Karpas-422 (cell line): Measurements from ENCODE around the gene WDR46. TPM values are rescaled to one million over a fixed set of nuclear protein-coding genes. Genes with fewer than 3 reads are reported as not detected.

ENCODE experiments used
- DNase-seq: peaks from one replicate; pipeline ENCODE4 v3.0.0-alpha.2; 2015
- H2AFZ ChIP-seq: fragments of 200-600 bp; sonication (generic); 2 replicates; pipeline ENCODE4 v1.6.1; 2014; ENCODE audit warnings: antibody characterized with exemption, low read length, mixed read lengths
- H3K27ac ChIP-seq: fragments of 200-600 bp; sonication (generic); 2 replicates; pipeline ENCODE4 v1.5.1; 2014; ENCODE audit warnings: mild to moderate bottlenecking, low read length, moderate library complexity
- H3K27me3 ChIP-seq: fragments of 200-600 bp; sonication (generic); 2 replicates; pipeline ENCODE4 v1.6.1; 2014; ENCODE audit warnings: low read length, mixed read lengths
- H3K36me3 ChIP-seq: fragments of 200-600 bp; sonication (generic); 2 replicates; pipeline ENCODE4 v1.6.1; 2014; ENCODE audit warnings: low read length, mixed read lengths; ENCODE audit not compliant: insufficient read depth
- H3K4me1 ChIP-seq: fragments of 200-600 bp; sonication (generic); 2 replicates; pipeline ENCODE4 v1.6.1; 2014; ENCODE audit warnings: mild to moderate bottlenecking, low read length, mixed read lengths
- H3K4me2 ChIP-seq: fragments of 200-600 bp; sonication (generic); 2 replicates; pipeline ENCODE4 v1.6.1; 2014; ENCODE audit warnings: low read length, low read depth, mild to moderate bottlenecking; ENCODE audit not compliant: poor library complexity, severe bottlenecking
- H3K4me3 ChIP-seq: fragments of 200-600 bp; sonication (generic); 2 replicates; pipeline ENCODE4 v1.5.1; 2014; ENCODE audit warnings: mild to moderate bottlenecking, antibody characterized with exemption, low read length, mixed read lengths
- H3K79me2 ChIP-seq: fragments of 200-600 bp; sonication (generic); 2 replicates; pipeline ENCODE4 v1.6.1; 2014; ENCODE audit warnings: mild to moderate bottlenecking, low read length, mixed read lengths
- H3K9ac ChIP-seq: fragments of 200-600 bp; sonication (generic); 2 replicates; pipeline ENCODE4 v1.6.0; 2014; ENCODE audit warnings: low read length
- H3K9me2 ChIP-seq: fragments of 200-600 bp; sonication (generic), shearing (Covaris generic); replicated peaks from 2 replicates; pipeline ENCODE4 v1.6.0; 2014; ENCODE audit warnings: mild to moderate bottlenecking, low read length, moderate library complexity; ENCODE audit not compliant: insufficient read depth
- H3K9me3 ChIP-seq: fragments of 300-700, 200-600 bp; sonication (generic); 2 replicates; pipeline ENCODE4 v1.6.1; 2014; ENCODE audit warnings: low read length, mixed read lengths
- H4K20me1 ChIP-seq: fragments of 200-600 bp; sonication (generic); 2 replicates; pipeline ENCODE4 v1.6.1; 2014; ENCODE audit warnings: mild to moderate bottlenecking, antibody characterized with exemption, low read length, low read depth; ENCODE audit not compliant: insufficient read depth
- total RNA-seq: library from RNA; depleted of rRNA; stranded (reverse); fragments of >200 nt; shearing (Covaris generic); gene quantifications from 2 replicates; pipeline ENCODE4 v1.2.3, GENCODE V29; 2014; ENCODE audit warnings: low replicate concordance

WDR46 gene
- total RNA-seq, 1 experiment from 2014 or later, result 59.6 TPM

GRCh38 chr6:33315793-33316602 is 27.0 kb upstream of the WDR46 start:
- Histone ChIP-seq H3K4me1 (peaks cover 62% of the 10 kb centered on the region), H3K27ac (no peak overlapping the region), H3K79me2 (peaks cover 41% of the 10 kb centered on the region), H3K9me3 (no peaks in the 10 kb centered on the region), H3K9ac (peak overlapping the region; percentile 94; the same call in 1 of the 2 replicates), H3K4me3 (no peak overlapping the region), H2AFZ (no peak overlapping the region), H3K9me2 (no peaks in the 10 kb centered on the region), H3K4me2 (peak overlapping the region; percentile 97), H3K27me3 (no peaks in the 10 kb centered on the region), H4K20me1 (peaks cover 21% of the 10 kb centered on the region), H3K36me3 (peaks cover 24% of the 10 kb centered on the region)
- no peak for DNase-seq

GRCh38 chr6:33314943-33315792 is 26.1 kb upstream of the WDR46 start:
- Histone ChIP-seq H3K27ac (peak overlapping the region; percentile 86), H3K27me3 (no peaks in the 10 kb centered on the region), H2AFZ (peak overlapping the region; percentile 44), H3K4me3 (peak overlapping the region; percentile 96), H4K20me1 (peaks cover 13% of the 10 kb centered on the region), H3K36me3 (peaks cover 17% of the 10 kb centered on the region; the same call in 1 of the 2 replicates), H3K9me2 (no peaks in the 10 kb centered on the region), H3K4me1 (peaks cover 53% of the 10 kb centered on the region), H3K4me2 (peak overlapping the region; percentile 97), H3K79me2 (peaks cover 41% of the 10 kb centered on the region), H3K9ac (peak overlapping the region; percentile 94), H3K9me3 (no peaks in the 10 kb centered on the region)
- peak; percentile 82 for DNase-seq

DNA sequence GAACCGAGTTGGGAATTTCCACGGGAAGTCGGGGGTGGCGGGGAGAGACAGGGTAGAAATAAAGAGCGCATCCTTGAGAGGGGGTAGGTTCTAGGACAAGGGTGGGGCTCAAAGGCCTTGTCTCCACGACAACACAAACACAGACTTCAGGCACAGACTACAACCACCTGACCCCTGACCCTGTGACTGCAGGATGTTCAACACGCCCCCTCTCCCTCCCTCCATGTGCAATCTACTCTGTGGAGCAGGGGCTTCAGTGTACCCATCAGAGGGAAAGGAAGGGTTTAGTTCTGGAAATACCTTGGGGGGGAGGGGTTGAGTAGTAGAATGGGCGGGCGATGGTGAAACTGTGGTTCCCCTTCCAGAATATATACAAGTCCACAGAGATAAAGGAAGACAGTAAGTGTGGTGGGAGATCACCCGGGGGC is 25.5 kb upstream of the WDR46 start:
- peaks cover 47% of the 10 kb centered on the region for H3K4me1 ChIP-seq
- peaks cover 14% of the 10 kb centered on the region; the same call in 1 of the 2 replicates for H3K36me3 ChIP-seq
- H3K4me3 ChIP-seq, result peak overlapping the region; percentile 96
- H4K20me1 ChIP-seq, result peaks cover 11% of the 10 kb centered on the region; the same call in 1 of the 2 replicates
- peak overlapping the region; percentile 94 for H3K9ac ChIP-seq
- no peaks in the 10 kb centered on the region for H3K27me3 ChIP-seq
- no peaks in the 10 kb centered on the region for H3K9me3 ChIP-seq
- H3K4me2 ChIP-seq, result peak overlapping the region; percentile 97
- peak; percentile 85 for DNase-seq
- H3K27ac ChIP-seq, result peak overlapping the region; percentile 86
- H2AFZ ChIP-seq, result peak overlapping the region; percentile 44; the same call in 1 of the 2 replicates
- peaks cover 42% of the 10 kb centered on the region for H3K79me2 ChIP-seq
- H3K9me2 ChIP-seq, result no peaks in the 10 kb centered on the region

GRCh38 chr6:33313709-33314514 is 24.9 kb upstream of the WDR46 start, which contains the start of gene TAPBP:
TAPBP (minus strand) TSS chr6:33314078; CDS start chr6:33314041, 37 bp downstream.
- H3K9me2 ChIP-seq, result no peaks in the 10 kb centered on the region
- peak within 1 kb of the TSS; percentile 97 for H3K4me2 ChIP-seq
- H3K36me3 ChIP-seq, result peaks cover 7% of the 10 kb centered on the region; the same call in 1 of the 2 replicates
- H3K27me3 ChIP-seq, result no peaks in the 10 kb centered on the region
- H3K4me3 ChIP-seq, result peak within 1 kb of the TSS; percentile 96
- peaks cover 11% of the 10 kb centered on the region; the same call in 1 of the 2 replicates for H4K20me1 ChIP-seq
- peak within 1 kb of the TSS; percentile 94 for H3K9ac ChIP-seq
- peak within 1 kb of the TSS; percentile 44 for H2AFZ ChIP-seq
- DNase-seq, result peak; percentile 92
- H3K79me2 ChIP-seq, result peaks cover 46% of the 10 kb centered on the region
- H3K4me1 ChIP-seq, result peaks cover 41% of the 10 kb centered on the region
- H3K27ac ChIP-seq, result peak within 1 kb of the TSS; percentile 86
- H3K9me3 ChIP-seq, result no peaks in the 10 kb centered on the region

- Histone ChIP-seq H3K9me3 (no peaks in the 10 kb centered on the region), H3K4me2 (peak overlapping the region; percentile 97), H3K79me2 (peaks cover 53% of the 10 kb centered on the region), H3K9ac (peak overlapping the region; percentile 94), H2AFZ (peak overlapping the region; percentile 1; the same call in 1 of the 2 replicates), H3K27me3 (no peaks in the 10 kb centered on the region), H3K4me1 (peaks cover 34% of the 10 kb centered on the region), H3K9me2 (no peaks in the 10 kb centered on the region), H3K36me3 (peaks cover 7% of the 10 kb centered on the region; the same call in 1 of the 2 replicates), H3K27ac (peak overlapping the region; percentile 86), H3K4me3 (peak overlapping the region; percentile 96), H4K20me1 (peaks cover 11% of the 10 kb centered on the region; the same call in 1 of the 2 replicates)
- DNase-seq, result peak; percentile 75
Observed at GRCh38 chr6:33313105-33313708, 24.2 kb upstream of the WDR46 start.

DNA sequence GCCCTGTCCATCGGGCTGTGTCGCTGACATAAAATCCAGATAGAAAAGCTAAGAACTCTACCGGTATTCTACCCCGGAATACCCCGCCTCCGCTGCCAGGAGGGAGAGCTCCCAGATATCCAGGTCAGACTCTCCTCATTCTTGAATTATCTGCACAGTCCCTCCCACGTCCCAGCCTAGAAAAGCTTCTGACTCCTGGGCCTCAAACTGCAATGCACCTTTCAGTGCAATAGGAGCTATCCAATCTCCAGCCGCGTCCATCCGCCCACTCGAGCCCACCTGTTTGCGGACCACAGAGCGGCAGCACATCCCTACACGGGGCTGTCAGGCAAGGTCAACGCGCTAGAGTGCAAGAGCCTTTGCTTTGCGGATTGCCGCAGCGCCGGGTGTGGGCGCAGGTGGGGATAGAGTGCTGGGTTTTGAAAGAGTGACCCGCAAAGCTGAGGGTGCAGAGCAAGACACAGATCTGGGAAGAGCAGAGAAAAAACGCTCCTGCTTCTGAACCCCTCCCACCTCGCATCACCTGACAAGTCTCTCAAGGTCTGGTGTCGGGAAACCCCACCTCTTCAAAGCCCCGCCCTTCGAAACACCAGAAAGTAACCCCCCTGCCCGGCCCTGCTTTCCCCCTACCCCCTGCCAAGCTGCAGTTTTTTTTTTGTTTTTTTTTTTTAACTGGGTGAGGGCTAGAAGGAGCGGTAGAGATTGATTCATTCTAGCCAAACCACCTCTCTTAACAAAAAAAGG is 23.5 kb upstream of the WDR46 start:
- DNase-seq, result peak; percentile 89
- peak overlapping the region; percentile 94 for H3K9ac ChIP-seq
- peak overlapping the region; percentile 86 for H3K27ac ChIP-seq
- H3K9me3 ChIP-seq, result no peaks in the 10 kb centered on the region
- H3K4me3 ChIP-seq, result peak overlapping the region; percentile 96
- peaks cover 54% of the 10 kb centered on the region for H3K79me2 ChIP-seq
- H3K36me3 ChIP-seq, result peaks cover 7% of the 10 kb centered on the region; the same call in 1 of the 2 replicates
- no peak overlapping the region for H2AFZ ChIP-seq
- peaks cover 11% of the 10 kb centered on the region; the same call in 1 of the 2 replicates for H4K20me1 ChIP-seq
- no peaks in the 10 kb centered on the region for H3K9me2 ChIP-seq
- peak overlapping the region; percentile 97 for H3K4me2 ChIP-seq
- peaks cover 31% of the 10 kb centered on the region for H3K4me1 ChIP-seq
- H3K27me3 ChIP-seq, result no peaks in the 10 kb centered on the region
